ENCODE data around the gene SIGLEC9.

Gene SIGLEC9

GRCh38 chr19:51125421-51126075 lies 842 bp downstream of the SIGLEC9 start:
- peaks cover under 1% of the 10 kb centered on the region for H3K9me3 ChIP-seq (replicated peaks; ENCODE audit: low read length)
- no peak overlapping the region for H3K9ac ChIP-seq (ENCODE audit: low read depth, low read length)
- no peaks in the 10 kb centered on the region for H3K27me3 ChIP-seq (ENCODE audit: control insufficient read depth, insufficient read depth, low read length)
- no peak overlapping the region for H3K4me2 ChIP-seq (ENCODE audit: low read length)
- no peaks in the 10 kb centered on the region for H3K4me1 ChIP-seq (ENCODE audit: control insufficient read depth, insufficient read depth, low read length)
- H3K36me3 ChIP-seq (ENCODE audit: insufficient read depth, low read length) = no peaks in the 10 kb centered on the region
- no peak overlapping the region for H3K4me3 ChIP-seq (ENCODE audit: low read length)

GRCh38 chr19:51127032-51127431 lies 2.3 kb downstream of the SIGLEC9 start:
- no peaks in the 10 kb centered on the region for H3K27me3 ChIP-seq (ENCODE audit: control insufficient read depth, insufficient read depth, low read length)
- H3K36me3 ChIP-seq (ENCODE audit: insufficient read depth, low read length) = no peaks in the 10 kb centered on the region
- no peaks in the 10 kb centered on the region for H3K4me1 ChIP-seq (ENCODE audit: control insufficient read depth, insufficient read depth, low read length)
- H3K4me2 ChIP-seq (ENCODE audit: low read length) = no peak overlapping the region
- H3K9ac ChIP-seq (ENCODE audit: low read depth, low read length) = no peak overlapping the region
- peaks cover 5% of the 10 kb centered on the region for H3K9me3 ChIP-seq (replicated peaks; ENCODE audit: low read length)
- H3K4me3 ChIP-seq (ENCODE audit: low read length) = no peak overlapping the region

GRCh38 chr19:51127755-51128154 lies 3.0 kb downstream of the SIGLEC9 start:
- Histone ChIP-seq H3K4me2 (ENCODE audit: low read length) (no peak overlapping the region), H3K4me1 (ENCODE audit: control insufficient read depth, insufficient read depth, low read length) (no peaks in the 10 kb centered on the region), H3K9me3 (replicated peaks; ENCODE audit: low read length) (peaks cover 5% of the 10 kb centered on the region), H3K27me3 (ENCODE audit: control insufficient read depth, insufficient read depth, low read length) (no peaks in the 10 kb centered on the region), H3K9ac (ENCODE audit: low read depth, low read length) (no peak overlapping the region), H3K4me3 (ENCODE audit: low read length) (no peak overlapping the region), H3K36me3 (ENCODE audit: insufficient read depth, low read length) (no peaks in the 10 kb centered on the region)

GRCh38 chr19:51128227-51128626 lies 3.5 kb downstream of the SIGLEC9 start:
- Histone ChIP-seq H3K9ac (ENCODE audit: low read depth, low read length) (no peak overlapping the region), H3K36me3 (ENCODE audit: insufficient read depth, low read length) (no peaks in the 10 kb centered on the region), H3K4me2 (ENCODE audit: low read length) (no peak overlapping the region), H3K27me3 (ENCODE audit: control insufficient read depth, insufficient read depth, low read length) (no peaks in the 10 kb centered on the region), H3K9me3 (replicated peaks; ENCODE audit: low read length) (peaks cover 5% of the 10 kb centered on the region), H3K4me1 (ENCODE audit: control insufficient read depth, insufficient read depth, low read length) (no peaks in the 10 kb centered on the region), H3K4me3 (ENCODE audit: low read length) (no peak overlapping the region)

GRCh38 chr19:51129716-51130115 lies 5.0 kb downstream of the SIGLEC9 start:
- Histone ChIP-seq H3K4me2 (ENCODE audit: low read length) (no peak overlapping the region), H3K27me3 (ENCODE audit: control insufficient read depth, insufficient read depth, low read length) (no peaks in the 10 kb centered on the region), H3K36me3 (ENCODE audit: insufficient read depth, low read length) (no peaks in the 10 kb centered on the region), H3K4me1 (ENCODE audit: control insufficient read depth, insufficient read depth, low read length) (no peaks in the 10 kb centered on the region), H3K9me3 (replicated peaks; ENCODE audit: low read length) (peaks cover 5% of the 10 kb centered on the region), H3K4me3 (ENCODE audit: low read length) (no peak overlapping the region), H3K9ac (ENCODE audit: low read depth, low read length) (no peak overlapping the region)

GRCh38 chr19:51131780-51132680 lies 7.3 kb downstream of the SIGLEC9 start:
- no peak overlapping the region for H3K4me3 ChIP-seq (ENCODE audit: low read length)
- no peaks in the 10 kb centered on the region for H3K27me3 ChIP-seq (ENCODE audit: control insufficient read depth, insufficient read depth, low read length)
- H3K9me3 ChIP-seq (replicated peaks; ENCODE audit: low read length) = peaks cover 5% of the 10 kb centered on the region
- H3K4me2 ChIP-seq (ENCODE audit: low read length) = no peak overlapping the region
- no peak overlapping the region for H3K9ac ChIP-seq (ENCODE audit: low read depth, low read length)
- no peaks in the 10 kb centered on the region for H3K4me1 ChIP-seq (ENCODE audit: control insufficient read depth, insufficient read depth, low read length)
- H3K36me3 ChIP-seq (ENCODE audit: insufficient read depth, low read length) = no peaks in the 10 kb centered on the region

GRCh38 chr19:51135004-51135403 lies 10.3 kb downstream of the SIGLEC9 start:
- no peak overlapping the region for H3K4me2 ChIP-seq (ENCODE audit: low read length)
- H3K4me1 ChIP-seq (ENCODE audit: control insufficient read depth, insufficient read depth, low read length) = no peaks in the 10 kb centered on the region
- no peaks in the 10 kb centered on the region for H3K36me3 ChIP-seq (ENCODE audit: insufficient read depth, low read length)
- no peak overlapping the region for H3K4me3 ChIP-seq (ENCODE audit: low read length)
- H3K9ac ChIP-seq (ENCODE audit: low read depth, low read length) = no peak overlapping the region
- no peaks in the 10 kb centered on the region for H3K27me3 ChIP-seq (ENCODE audit: control insufficient read depth, insufficient read depth, low read length)
- H3K9me3 ChIP-seq (replicated peaks; ENCODE audit: low read length) = peaks cover 7% of the 10 kb centered on the region

- H3K36me3 ChIP-seq (ENCODE audit: insufficient read depth, low read length) = no peaks in the 10 kb centered on the region
- H3K9me3 ChIP-seq (replicated peaks; ENCODE audit: low read length) = peaks cover 2% of the 10 kb centered on the region
- H3K4me1 ChIP-seq (ENCODE audit: control insufficient read depth, insufficient read depth, low read length) = no peaks in the 10 kb centered on the region
- no peak overlapping the region for H3K9ac ChIP-seq (ENCODE audit: low read depth, low read length)
- no peaks in the 10 kb centered on the region for H3K27me3 ChIP-seq (ENCODE audit: control insufficient read depth, insufficient read depth, low read length)
- H3K4me2 ChIP-seq (ENCODE audit: low read length) = no peak overlapping the region
- no peak overlapping the region for H3K4me3 ChIP-seq (ENCODE audit: low read length)
Observed at GRCh38 chr19:51135986-51136762, 11.5 kb downstream of the SIGLEC9 start.

GRCh38 chr19:51136851-51137551 lies 12.3 kb downstream of the SIGLEC9 start:
- Histone ChIP-seq H3K9ac (ENCODE audit: low read depth, low read length) (no peak overlapping the region), H3K27me3 (ENCODE audit: control insufficient read depth, insufficient read depth, low read length) (no peaks in the 10 kb centered on the region), H3K4me2 (ENCODE audit: low read length) (no peak overlapping the region), H3K36me3 (ENCODE audit: insufficient read depth, low read length) (no peaks in the 10 kb centered on the region), H3K9me3 (replicated peaks; ENCODE audit: low read length) (peaks cover 2% of the 10 kb centered on the region), H3K4me3 (ENCODE audit: low read length) (no peak overlapping the region), H3K4me1 (ENCODE audit: control insufficient read depth, insufficient read depth, low read length) (no peaks in the 10 kb centered on the region)

GRCh38 chr19:51137792-51138425 lies 13.2 kb downstream of the SIGLEC9 start:
- Histone ChIP-seq H3K9me3 (replicated peaks; ENCODE audit: low read length) (peaks cover 2% of the 10 kb centered on the region), H3K27me3 (ENCODE audit: control insufficient read depth, insufficient read depth, low read length) (no peaks in the 10 kb centered on the region), H3K4me3 (ENCODE audit: low read length) (no peak overlapping the region), H3K4me2 (ENCODE audit: low read length) (no peak overlapping the region), H3K9ac (ENCODE audit: low read depth, low read length) (no peak overlapping the region), H3K36me3 (ENCODE audit: insufficient read depth, low read length) (no peaks in the 10 kb centered on the region), H3K4me1 (ENCODE audit: control insufficient read depth, insufficient read depth, low read length) (no peaks in the 10 kb centered on the region)
